Measurements from ENCODE around the gene VSTM4.

The VSTM4 gene

GRCh38 chr10:49001402-49001801, 113.9 kb downstream of the VSTM4 start:
- no peak for DNase-seq

- DNase-seq: no peak
Measured at GRCh38 chr10:49000437-49001398, 114.6 kb downstream of the VSTM4 start.

- DNase-seq: no peak
Measured at GRCh38 chr10:48999346-48999745, 116.0 kb downstream of the VSTM4 start.

- DNase-seq: no peak
Measured at GRCh38 chr10:48996329-48996728, 119.0 kb downstream of the VSTM4 start.

- DNase-seq: no peak
Measured at GRCh38 chr10:48993627-48994026, 121.7 kb downstream of the VSTM4 start.

- DNase-seq: no peak
Measured at GRCh38 chr10:48990226-48990625, 125.1 kb downstream of the VSTM4 start.

- DNase-seq: no peak
Measured at GRCh38 chr10:48985621-48986158, 129.6 kb downstream of the VSTM4 start.

- no peak for DNase-seq
Measured at GRCh38 chr10:48983648-48984351, 131.5 kb downstream of the VSTM4 start.

GRCh38 chr10:48982584-48982983, 132.7 kb downstream of the VSTM4 start:
- no peak for DNase-seq

GRCh38 chr10:48981310-48981907, 133.9 kb downstream of the VSTM4 start:
- DNase-seq: peak in 1 of 2 donors; percentile 21

- DNase-seq: no peak
Measured at GRCh38 chr10:48978318-48978717, 137.0 kb downstream of the VSTM4 start.

GRCh38 chr10:48976196-48976595, 139.1 kb downstream of the VSTM4 start:
- DNase-seq: no peak

GRCh38 chr10:48974510-48975156, 140.7 kb downstream of the VSTM4 start:
- DNase-seq: no peak

GRCh38 chr10:48973065-48973464, 142.3 kb downstream of the VSTM4 start:
- no peak for DNase-seq

- DNase-seq: no peak
Measured at GRCh38 chr10:48970654-48971053, 144.7 kb downstream of the VSTM4 start.

GRCh38 chr10:48970046-48970445, 145.3 kb downstream of the VSTM4 start:
- no peak for DNase-seq

GRCh38 chr10:48968036-48968435, 147.3 kb downstream of the VSTM4 start:
- no peak for DNase-seq

- DNase-seq: no peak
Measured at GRCh38 chr10:48965460-48965859, 149.9 kb downstream of the VSTM4 start.

All from CD4-positive, alpha-beta T cell treated with Interleukin-1 beta for 1 hour (primary cell).